Mesenchymal stem cell (in vitro differentiated cells and primary cell): ENCODE data around the gene GOLT1B.
A peak's percentile ranks its signal among the peaks of the same experiment; 100 is the strongest.

ENCODE experiments used
- DNase-seq: peaks from one replicate; pipeline ENCODE4 v3.0.0-alpha.2; 2013
- H2AFZ ChIP-seq: one replicate; pipeline ENCODE4 v1.6.1; 2013; ENCODE audit warnings: low read depth, mild to moderate bottlenecking, control low read depth, inconsistent platforms, low read length, moderate library complexity
- H2AK5ac ChIP-seq: 2 replicates; pipeline ENCODE4 v1.6.1; 2013; ENCODE audit warnings: low read length, moderate library complexity, mild to moderate bottlenecking, inconsistent platforms; ENCODE audit not compliant: severe bottlenecking
- H2BK120ac ChIP-seq: one replicate; pipeline ENCODE4 v1.6.1; 2013; ENCODE audit warnings: low read depth, mild to moderate bottlenecking, inconsistent platforms, low read length, moderate library complexity
- H2BK12ac ChIP-seq, 2 experiments: one replicate each; pipeline ENCODE4 v1.6.1; 2013; ENCODE audit warnings: inconsistent platforms in 2 of 2, low read length in 2 of 2, mild to moderate bottlenecking in 2 of 2, moderate library complexity in 2 of 2, control low read depth in 1 of 2
- H2BK15ac ChIP-seq: one replicate; pipeline ENCODE4 v1.6.1; 2013; ENCODE audit warnings: mild to moderate bottlenecking, low read depth, inconsistent platforms; ENCODE audit not compliant: poor library complexity, severe bottlenecking
- H2BK5ac ChIP-seq: 2 replicates; pipeline ENCODE4 v1.6.1; 2013; ENCODE audit warnings: low read depth, mild to moderate bottlenecking, low read length, control low read depth, inconsistent platforms; ENCODE audit not compliant: poor library complexity, severe bottlenecking
- H3K14ac ChIP-seq, 2 experiments: one replicate each; pipeline ENCODE4 v1.6.1; 2013; ENCODE audit warnings: inconsistent platforms in 2 of 2, low read length in 2 of 2, control low read depth in 1 of 2, mild to moderate bottlenecking in 1 of 2, moderate library complexity in 1 of 2
- H3K18ac ChIP-seq, 2 experiments: one replicate each; pipeline ENCODE4 v1.6.1; 2013; ENCODE audit warnings: inconsistent platforms in 2 of 2, low read length in 2 of 2, control low read depth in 1 of 2, low read depth in 1 of 2, mild to moderate bottlenecking in 1 of 2
- H3K23ac ChIP-seq, 2 experiments: one replicate each; pipeline ENCODE4 v1.6.1; 2013; ENCODE audit warnings: inconsistent platforms in 2 of 2, low read length in 2 of 2, mild to moderate bottlenecking in 2 of 2, moderate library complexity in 2 of 2, control low read depth in 1 of 2
- H3K27ac ChIP-seq: 2 replicates; pipeline ENCODE4 v1.5.1; 2013; ENCODE audit warnings: mild to moderate bottlenecking, moderate library complexity, low read length, control low read depth, inconsistent platforms; ENCODE audit not compliant: poor library complexity, severe bottlenecking
- H3K27me3 ChIP-seq, 2 experiments: 2 replicates each; pipeline versions ENCODE4 v1.6.1 to v1.7.0; 2013; ENCODE audit warnings: low read length in 2 of 2, mild to moderate bottlenecking in 2 of 2, moderate library complexity in 2 of 2, control low read depth in 1 of 2, inconsistent platforms in 1 of 2; ENCODE audit not compliant: control insufficient read depth in 1 of 2, insufficient read depth in 1 of 2
- H3K36me3 ChIP-seq, 2 experiments: 2 replicates each; pipeline versions ENCODE4 v1.6.1 to v1.7.0; 2013; ENCODE audit warnings: low read length in 2 of 2, control low read depth in 1 of 2, inconsistent platforms in 1 of 2, low read depth in 1 of 2, mild to moderate bottlenecking in 1 of 2; ENCODE audit not compliant: insufficient read depth in 2 of 2, control insufficient read depth in 1 of 2
- H3K4ac ChIP-seq, 2 experiments: one replicate each; pipeline ENCODE4 v1.6.1; 2013; ENCODE audit warnings: inconsistent platforms in 2 of 2, low read length in 2 of 2, mild to moderate bottlenecking in 2 of 2, moderate library complexity in 2 of 2, control low read depth in 1 of 2, low read depth in 1 of 2
- H3K4me1 ChIP-seq: 2 replicates; pipeline ENCODE4 v1.6.1; 2013; ENCODE audit warnings: low read depth, low read length, control low read depth; ENCODE audit not compliant: control insufficient read depth, insufficient read depth
- H3K4me2 ChIP-seq: 2 replicates; pipeline ENCODE4 v1.6.1; 2013; ENCODE audit warnings: low read length, mild to moderate bottlenecking, inconsistent platforms; ENCODE audit not compliant: poor library complexity, severe bottlenecking
- H3K4me3 ChIP-seq, 2 experiments: 2 replicates each; pipeline versions ENCODE4 v1.5.1 to v1.7.0; 2013; ENCODE audit warnings: low read length in 2 of 2, mild to moderate bottlenecking in 2 of 2, control low read depth in 1 of 2, low read depth in 1 of 2; ENCODE audit not compliant: insufficient read depth in 1 of 2
- H3K79me1 ChIP-seq: replicated peaks from 2 replicates; pipeline ENCODE4 v1.6.1; 2013; ENCODE audit warnings: mild to moderate bottlenecking, control low read depth, low read length, inconsistent platforms; ENCODE audit not compliant: poor library complexity, severe bottlenecking
- H3K9ac ChIP-seq: 2 replicates; pipeline ENCODE4 v1.7.0; 2013; ENCODE audit warnings: mild to moderate bottlenecking, low read length, moderate library complexity
- H3K9me3 ChIP-seq: 2 replicates; pipeline ENCODE4 v1.7.0; 2013; ENCODE audit warnings: mild to moderate bottlenecking, low read length; ENCODE audit not compliant: control insufficient read depth
- H4K8ac ChIP-seq: one replicate; pipeline ENCODE4 v1.6.1; 2013; ENCODE audit warnings: inconsistent platforms, mild to moderate bottlenecking, low read length, moderate library complexity
- H4K91ac ChIP-seq: one replicate; pipeline ENCODE4 v1.6.1; 2013; ENCODE audit warnings: mild to moderate bottlenecking, low read length, inconsistent platforms
- WGBS: methylation state at CpG from one replicate; pipeline ENCODE4 v1.1.7; 2013; ENCODE audit warnings: mixed read lengths; 5-methylcytosine and 5-hydroxymethylcytosine counted together

Gene GOLT1B

DNA sequence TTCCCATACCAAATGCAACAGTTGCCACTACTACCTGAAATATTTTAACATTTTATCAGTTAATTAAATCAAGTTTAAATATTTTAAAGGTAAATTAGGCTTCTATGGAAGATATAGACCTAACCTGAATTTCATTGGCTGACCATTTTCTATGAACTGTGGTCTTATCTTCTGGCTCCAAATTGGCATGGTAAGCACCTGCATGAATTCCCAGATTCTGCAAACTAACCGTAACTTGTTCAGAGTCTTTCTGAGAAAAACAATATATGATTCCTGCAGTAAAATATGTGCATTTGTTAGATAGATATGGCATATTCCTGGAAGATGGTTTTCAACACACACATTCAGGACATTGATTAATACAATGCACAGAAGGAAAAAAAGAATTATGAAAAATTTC is 26.0 kb upstream of the GOLT1B start:
- Histone ChIP-seq H3K4me3 (no peak overlapping the region), H3K79me1 (peaks cover 4% of the 10 kb centered on the region), H2AFZ (no peak overlapping the region), H3K9ac (no peak overlapping the region), H2BK5ac (no peak overlapping the region), H3K18ac (no peak overlapping the region), H3K27ac (no peak overlapping the region), H3K36me3 (peaks cover 9 to 90% of the 10 kb centered on the region in 2 experiments), H3K27me3 (no peaks in the 10 kb centered on the region), H3K4me2 (no peak overlapping the region), H2AK5ac (no peak overlapping the region), H2BK12ac (no peak overlapping the region), H2BK15ac (no peak overlapping the region), H4K8ac (no peak overlapping the region), H3K4ac (no peak overlapping the region), H3K14ac (no peak overlapping the region), H3K23ac (no peak overlapping the region), H3K9me3 (no peaks in the 10 kb centered on the region), H3K4me1 (no peaks in the 10 kb centered on the region), H4K91ac (no peak overlapping the region), H2BK120ac (no peak overlapping the region)
- no peak for DNase-seq
- no CpG with 5 or more reads among the region's 1 CpG for WGBS

DNA sequence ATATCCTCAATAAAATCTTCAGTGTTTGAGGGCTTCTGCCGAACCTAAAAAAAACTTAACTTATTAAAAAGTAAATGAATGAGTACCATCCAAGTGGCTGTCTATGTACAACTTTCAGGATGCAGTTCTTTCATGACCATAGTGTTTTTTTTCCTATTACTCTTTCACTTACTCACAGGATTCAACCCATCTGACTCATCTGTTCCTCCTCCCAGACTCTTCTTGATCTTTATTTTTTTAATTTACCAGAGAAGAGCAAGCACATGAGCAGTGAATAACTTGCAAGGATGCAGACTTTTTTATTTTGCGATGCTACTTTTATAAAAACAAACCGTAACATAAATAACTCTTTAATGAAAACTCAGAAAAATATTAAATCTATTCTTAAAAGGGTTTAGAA is 24.6 kb upstream of the GOLT1B start:
- Histone ChIP-seq H3K4me3 (no peak overlapping the region), H2AFZ (no peak overlapping the region), H3K23ac (no peak overlapping the region), H3K4me1 (no peaks in the 10 kb centered on the region), H3K36me3 (peaks cover 10 to 91% of the 10 kb centered on the region in 2 experiments), H3K79me1 (peaks cover 7% of the 10 kb centered on the region), H4K91ac (no peak overlapping the region), H2BK12ac (no peak overlapping the region), H3K9ac (no peak overlapping the region), H3K9me3 (no peaks in the 10 kb centered on the region), H2BK15ac (no peak overlapping the region), H2BK120ac (no peak overlapping the region), H2BK5ac (no peak overlapping the region), H3K4me2 (no peak overlapping the region), H3K14ac (no peak overlapping the region), H3K18ac (no peak overlapping the region), H3K27ac (no peak overlapping the region), H2AK5ac (no peak overlapping the region), H4K8ac (no peak overlapping the region), H3K27me3 (no peaks in the 10 kb centered on the region), H3K4ac (no peak overlapping the region)
- WGBS: 100% methylated on average over 1 of the region's 3 CpGs
- DNase-seq: peak; percentile 40

DNA sequence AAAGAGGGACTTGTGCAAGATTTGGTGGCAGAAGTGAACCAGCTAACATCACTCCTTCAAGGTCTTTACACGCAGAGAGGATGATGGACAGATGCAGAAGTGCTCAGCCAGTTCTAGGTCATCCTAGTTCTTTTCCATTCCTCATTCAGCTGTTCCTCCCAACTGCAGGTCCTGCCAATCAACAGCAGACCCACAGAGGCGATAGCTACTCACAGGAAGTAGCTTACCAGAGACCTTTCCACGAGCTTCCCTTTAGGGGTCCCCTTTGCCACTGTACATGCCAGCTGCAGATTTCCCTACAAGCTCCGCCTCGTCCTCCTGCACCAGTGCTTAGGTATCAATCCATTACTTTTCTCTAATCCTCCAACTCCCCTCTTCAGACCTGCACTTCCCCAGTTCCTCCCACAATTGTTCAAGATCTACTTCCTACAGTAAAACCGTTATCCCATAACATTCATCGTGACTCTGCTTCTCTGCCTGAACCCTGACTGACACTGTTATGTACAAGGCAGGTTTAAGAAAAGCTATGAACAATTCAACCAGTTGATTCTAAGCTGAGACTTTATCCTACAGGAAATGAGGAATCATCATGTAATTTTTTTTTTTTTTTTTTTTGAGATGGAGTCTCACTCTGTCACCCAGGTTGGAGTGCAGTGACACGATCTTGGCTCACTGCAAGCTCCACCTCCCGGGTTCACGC is 22.7 kb upstream of the GOLT1B start:
- H2BK15ac ChIP-seq: no peak overlapping the region
- H3K79me1 ChIP-seq: peaks cover 6% of the 10 kb centered on the region
- H3K18ac ChIP-seq: no peak overlapping the region
- H2BK120ac ChIP-seq: no peak overlapping the region
- DNase-seq: no peak
- H3K4me2 ChIP-seq: no peak overlapping the region
- WGBS: 92% methylated on average over 10 of the region's 10 CpGs
- no peak overlapping the region for H3K23ac ChIP-seq
- no peaks in the 10 kb centered on the region for H3K27me3 ChIP-seq
- no peak overlapping the region for H2BK12ac ChIP-seq
- H2AK5ac ChIP-seq: no peak overlapping the region
- no peaks in the 10 kb centered on the region for H3K9me3 ChIP-seq
- H4K8ac ChIP-seq: peak overlapping the region; percentile 7
- H2BK5ac ChIP-seq: no peak overlapping the region
- no peak overlapping the region for H3K14ac ChIP-seq
- H3K4me3 ChIP-seq: no peak overlapping the region
- H3K36me3 ChIP-seq: peaks cover 13 to 90% of the 10 kb centered on the region in 2 experiments
- no peak overlapping the region for H3K4ac ChIP-seq
- no peak overlapping the region for H3K9ac ChIP-seq
- H3K4me1 ChIP-seq: no peaks in the 10 kb centered on the region
- H4K91ac ChIP-seq: no peak overlapping the region
- H2AFZ ChIP-seq: no peak overlapping the region
- H3K27ac ChIP-seq: no peak overlapping the region

DNA sequence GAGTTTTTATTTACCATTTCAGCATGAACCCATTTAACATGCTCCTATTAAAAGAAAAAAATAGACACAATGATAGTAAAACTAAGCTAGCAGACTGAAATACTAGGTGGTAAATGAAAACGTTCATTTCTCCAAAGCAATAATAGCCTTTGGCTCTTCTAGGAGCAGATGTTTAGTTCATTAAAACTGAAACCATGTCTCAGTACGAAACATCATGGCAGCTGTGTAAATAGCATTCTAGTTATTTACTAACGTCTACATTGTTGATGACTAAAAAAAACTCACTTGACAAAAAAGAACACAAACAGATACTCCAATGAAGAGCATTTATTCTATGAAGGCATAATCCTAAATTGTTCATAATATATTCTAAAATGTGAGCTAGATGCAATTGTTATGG is 18.1 kb upstream of the GOLT1B start:
- Histone ChIP-seq H2AK5ac (no peak overlapping the region), H3K36me3 (peaks cover 13 to 88% of the 10 kb centered on the region in 2 experiments), H3K18ac (no peak overlapping the region), H2BK12ac (no peak overlapping the region), H4K8ac (no peak overlapping the region), H3K4ac (no peak overlapping the region), H3K4me2 (no peak overlapping the region), H3K27ac (no peak overlapping the region), H2BK120ac (no peak overlapping the region), H3K9me3 (no peaks in the 10 kb centered on the region), H3K79me1 (peaks cover 12% of the 10 kb centered on the region), H4K91ac (no peak overlapping the region), H2BK15ac (no peak overlapping the region), H3K14ac (no peak overlapping the region), H3K4me3 (no peak overlapping the region), H3K23ac (no peak overlapping the region), H2BK5ac (no peak overlapping the region), H3K4me1 (no peaks in the 10 kb centered on the region), H2AFZ (no peak overlapping the region), H3K9ac (no peak overlapping the region), H3K27me3 (no peaks in the 10 kb centered on the region)
- WGBS: 100% methylated on average over 2 of the region's 3 CpGs
- no peak for DNase-seq
